SK-N-MC (cell line): ENCODE data around the gene ACAD8.

Experiments
- EZH2 ChIP-seq: fragments of 200-600 bp; sonication (generic); IDR thresholded peaks from one replicate; pipeline ENCODE4 v1.6.1; 2017; ENCODE audit warnings: antibody characterized with exemption
- POLR2AphosphoS5 ChIP-seq: IDR thresholded peaks from 2 replicates; pipeline ENCODE4 v1.6.1; 2012; ENCODE audit warnings: mild to moderate bottlenecking, low read depth, low read length, borderline replicate concordance

DNA sequence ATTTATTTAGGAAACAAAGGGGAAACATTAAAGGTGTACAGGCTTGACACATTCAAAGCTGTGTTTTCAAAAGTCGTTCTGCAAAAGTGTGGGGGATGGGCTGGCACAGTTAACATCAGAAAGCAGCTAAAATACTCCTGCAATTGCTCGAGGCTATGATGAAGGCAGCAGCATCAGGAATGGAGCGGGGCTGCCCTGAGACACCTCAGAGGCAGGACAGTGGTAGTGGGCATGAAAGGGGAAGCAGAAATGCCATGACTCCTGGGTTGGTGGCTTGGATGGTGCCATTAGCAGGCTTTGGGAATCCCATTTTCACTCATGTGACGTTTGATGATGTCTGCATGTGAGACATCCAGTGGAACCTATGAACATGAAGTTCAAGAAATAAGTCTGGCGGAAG, 30.2 kb upstream of the ACAD8 start:
- TF ChIP-seq POLR2AphosphoS5 (no peak), EZH2 (no peak)
